Breast epithelium (tissue), 3 donors: ENCODE results near the gene PLCB4.

ENCODE experiments used
- CTCF ChIP-seq, 3 donors: fragments of 450-650 bp; IDR thresholded peaks; one replicate each; pipeline ENCODE4 v1.5.1; 2016 to 2017; ENCODE audit warnings: antibody characterized with exemption in 3 of 3, mild to moderate bottlenecking in 3 of 3, moderate library complexity in 3 of 3
- POLR2A ChIP-seq: fragments of 450-650 bp; IDR thresholded peaks from one replicate; pipeline ENCODE4 v1.6.1; 2016; ENCODE audit warnings: antibody characterized with exemption, mild to moderate bottlenecking, moderate library complexity

GRCh38 chr20:9129756-9130155 lies 60.9 kb downstream of the PLCB4 start:
- TF ChIP-seq CTCF (IDR thresholded peaks at IDR 0.05) (no peak), POLR2A (no peak)
